Cardiac fibroblast (primary cell): Measurements from ENCODE around the gene RELCH.
A peak's percentile ranks its signal among the peaks of the same experiment; 100 is the strongest.

Source experiments
- DNase-seq, 2 donors: peaks; one replicate each; pipeline versions ENCODE4 v3.0.0 to v3.0.0-alpha.2; 2010; ENCODE audit warnings: low read depth in 2 of 2
- H3K4me3 ChIP-seq, 2 donors: replicated peaks in 1 of 2; 1 replicate in 1 of 2; 2 replicates in 1 of 2; pipeline ENCODE4 v1.5.1; 2011; ENCODE audit warnings: low read depth in 2 of 2, low read length in 2 of 2, mild to moderate bottlenecking in 2 of 2, moderate library complexity in 1 of 2
- TF ChIP-seq, protein P1 (sequence below): IDR thresholded peaks from one replicate; pipeline ENCODE4 v1.5.1; 2011; ENCODE audit warnings: low read depth, mild to moderate bottlenecking, low read length, inconsistent platforms

RELCH gene

DNA sequence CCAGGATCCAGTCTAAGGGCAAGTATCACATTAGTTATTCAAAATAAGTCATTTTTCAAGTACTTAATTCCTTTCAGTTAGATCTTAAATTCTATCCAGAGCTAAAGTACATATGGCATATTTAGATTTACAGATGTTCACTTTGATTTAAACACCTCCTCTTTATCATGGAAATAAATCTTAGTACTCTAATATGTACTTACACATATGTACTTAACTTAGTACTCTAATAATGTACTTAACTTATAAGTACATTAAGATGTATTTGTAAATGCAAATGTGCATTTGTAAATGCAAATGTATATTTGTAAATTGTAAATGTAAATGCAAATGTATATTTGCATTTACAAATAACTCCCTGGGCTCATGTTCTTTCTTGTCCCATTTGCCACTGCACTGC is 14.8 kb upstream of the RELCH start:
- TF ChIP-seq, protein P1, sequence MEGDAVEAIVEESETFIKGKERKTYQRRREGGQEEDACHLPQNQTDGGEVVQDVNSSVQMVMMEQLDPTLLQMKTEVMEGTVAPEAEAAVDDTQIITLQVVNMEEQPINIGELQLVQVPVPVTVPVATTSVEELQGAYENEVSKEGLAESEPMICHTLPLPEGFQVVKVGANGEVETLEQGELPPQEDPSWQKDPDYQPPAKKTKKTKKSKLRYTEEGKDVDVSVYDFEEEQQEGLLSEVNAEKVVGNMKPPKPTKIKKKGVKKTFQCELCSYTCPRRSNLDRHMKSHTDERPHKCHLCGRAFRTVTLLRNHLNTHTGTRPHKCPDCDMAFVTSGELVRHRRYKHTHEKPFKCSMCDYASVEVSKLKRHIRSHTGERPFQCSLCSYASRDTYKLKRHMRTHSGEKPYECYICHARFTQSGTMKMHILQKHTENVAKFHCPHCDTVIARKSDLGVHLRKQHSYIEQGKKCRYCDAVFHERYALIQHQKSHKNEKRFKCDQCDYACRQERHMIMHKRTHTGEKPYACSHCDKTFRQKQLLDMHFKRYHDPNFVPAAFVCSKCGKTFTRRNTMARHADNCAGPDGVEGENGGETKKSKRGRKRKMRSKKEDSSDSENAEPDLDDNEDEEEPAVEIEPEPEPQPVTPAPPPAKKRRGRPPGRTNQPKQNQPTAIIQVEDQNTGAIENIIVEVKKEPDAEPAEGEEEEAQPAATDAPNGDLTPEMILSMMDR, result no peak
- DNase-seq, result no peak
- H3K4me3 ChIP-seq, result no peak overlapping the region

DNA sequence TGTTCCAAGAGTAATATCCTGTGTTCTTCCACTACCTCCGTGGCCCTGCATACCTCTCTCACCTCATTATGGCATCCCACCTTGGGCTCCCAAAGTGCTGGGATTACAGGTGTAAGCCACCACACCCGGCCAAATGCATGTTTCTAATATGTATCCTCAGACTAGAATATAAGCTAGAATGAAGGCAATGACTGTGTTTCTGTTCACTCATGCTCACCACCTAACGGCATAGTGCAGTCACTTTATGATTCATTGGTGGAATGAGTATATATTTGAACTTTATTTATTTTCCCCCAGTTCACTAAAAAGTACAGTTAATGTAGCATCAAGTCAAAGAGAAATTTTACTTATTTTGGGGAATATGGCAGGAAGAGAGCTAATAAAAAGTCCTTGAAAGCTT is 11.5 kb upstream of the RELCH start:
- TF ChIP-seq, protein P1, result no peak
- no peak overlapping the region for H3K4me3 ChIP-seq
- no peak for DNase-seq

DNA sequence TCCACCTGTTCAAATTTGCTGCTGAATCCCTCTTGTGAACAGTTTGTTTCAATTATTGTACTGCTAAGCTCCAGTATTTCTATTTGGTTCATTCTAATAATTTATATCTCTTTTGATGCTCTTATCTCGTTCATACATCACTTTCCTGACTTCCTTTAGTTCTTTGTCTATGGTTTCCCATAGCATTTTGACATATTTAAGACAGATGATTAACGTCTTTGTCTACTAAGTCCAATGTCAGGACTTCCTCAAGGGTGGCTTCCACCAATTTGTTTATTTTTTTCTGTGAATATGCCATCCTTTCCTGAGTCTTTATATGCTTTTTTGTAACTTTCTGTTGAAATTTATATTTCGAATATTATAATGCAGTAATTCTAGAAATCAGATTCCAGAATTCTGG is 9.8 kb upstream of the RELCH start:
- TF ChIP-seq, protein P1, result no peak
- DNase-seq, result no peak
- no peak overlapping the region for H3K4me3 ChIP-seq

DNA sequence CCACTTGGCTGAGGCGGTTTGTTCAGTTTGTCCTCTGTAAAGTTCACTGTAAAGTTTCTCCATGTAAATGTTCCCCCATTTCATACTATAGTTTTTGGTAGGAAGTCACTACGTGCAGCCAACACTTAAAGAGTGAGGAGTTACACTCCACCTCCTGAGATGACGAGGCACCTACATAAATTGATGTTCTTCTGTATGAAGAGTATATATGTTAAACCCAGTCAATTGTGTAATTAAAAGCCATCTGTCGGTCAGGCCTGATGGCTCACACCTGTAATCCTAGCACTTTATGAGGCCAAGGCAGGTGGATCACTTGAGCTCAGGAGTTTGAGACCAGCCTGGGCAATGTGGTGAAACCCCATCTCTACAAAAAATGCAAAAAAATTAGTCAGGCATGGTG is 7.8 kb upstream of the RELCH start:
- H3K4me3 ChIP-seq, result no peak overlapping the region

DNA sequence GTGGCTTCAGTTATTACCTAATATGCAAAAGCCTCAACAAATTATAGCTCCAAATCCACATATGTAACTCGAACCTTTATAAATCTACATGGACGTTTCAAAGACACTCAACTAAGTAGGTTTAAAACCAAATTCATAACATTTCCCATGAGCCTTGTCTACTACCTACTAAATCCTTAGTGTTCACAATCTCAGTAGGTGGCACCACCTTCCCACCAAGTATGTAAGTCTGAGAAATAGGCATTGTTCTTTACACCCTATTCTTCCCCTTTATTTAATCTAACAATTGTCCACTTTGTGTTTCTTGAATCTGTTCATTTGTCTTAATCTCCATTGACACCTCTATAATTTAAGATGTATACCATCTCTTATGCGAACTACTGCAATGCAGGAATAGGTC is 4.8 kb upstream of the RELCH start:
- H3K4me3 ChIP-seq, result no peak overlapping the region
- TF ChIP-seq, protein P1, result no peak
- DNase-seq, result no peak

More for the DNA sequence above, 7.8 kb upstream of the RELCH start:
- no peak for DNase-seq
- TF ChIP-seq, protein P1, result no peak

DNA sequence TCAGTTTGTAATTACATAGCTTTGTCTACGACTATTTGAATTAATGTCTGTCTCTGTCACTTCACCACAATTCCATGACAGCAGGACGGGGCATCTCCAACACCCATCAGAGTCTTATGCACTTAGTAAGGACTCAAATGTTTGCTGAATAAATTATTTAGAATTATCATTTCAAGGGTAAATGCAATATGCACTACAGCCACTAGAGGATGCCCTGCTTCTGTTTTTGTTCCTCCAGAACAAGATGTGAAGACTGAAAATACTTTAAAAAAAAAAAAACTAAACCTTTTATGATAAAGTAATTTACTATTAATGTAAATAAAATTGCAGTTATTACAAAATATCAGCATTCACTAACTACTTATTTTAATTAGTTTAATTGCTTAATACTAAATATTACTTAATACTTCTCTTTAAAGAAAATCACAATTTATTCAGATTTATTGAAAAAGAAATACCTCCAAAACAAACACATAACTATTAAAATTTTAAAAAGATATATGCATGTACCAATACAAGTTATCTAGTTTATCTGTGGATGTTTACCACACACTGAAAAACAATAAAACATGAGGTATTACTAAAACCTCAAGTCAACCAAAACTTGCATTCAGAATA is 3.4 kb upstream of the RELCH start:
- TF ChIP-seq, protein P1, result peak; percentile 93
- DNase-seq, result peak; percentile 78 to 81
- no peak overlapping the region for H3K4me3 ChIP-seq

DNA sequence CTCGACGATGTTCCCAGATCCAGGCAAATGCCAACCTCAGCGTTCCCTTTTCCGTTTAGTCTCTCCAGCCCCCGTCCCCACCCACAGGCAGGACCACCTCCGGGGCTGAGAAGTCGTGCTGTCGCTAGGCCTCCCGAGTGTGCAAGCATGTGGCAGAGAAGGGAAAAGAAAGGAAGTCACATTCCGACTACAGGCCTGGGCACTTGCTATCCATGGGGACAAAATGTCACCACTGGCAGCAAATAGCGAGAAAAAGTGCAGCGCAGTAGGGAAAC is 619 bp upstream of the RELCH start:
- peak overlapping the region; percentile 97 to 99 for H3K4me3 ChIP-seq
- TF ChIP-seq, protein P1, result no peak
- DNase-seq, result no peak
